SK-N-DZ (cell line): ENCODE measurements around the gene NPHP1. TPM values are rescaled to one million over a fixed set of nuclear protein-coding genes. Genes with fewer than 3 reads are reported as not detected.
A peak's percentile ranks its signal among the peaks of the same experiment; 100 is the strongest.
"Not testable (repeated sequence)": the region's sequence is repeated elsewhere in the genome, so short reads cannot be mapped to it uniquely, and the experiment has no call there.

Experiments used
- DNase-seq: peaks from one replicate; pipeline ENCODE4 v3.0.0-alpha.2; 2015; ENCODE audit warnings: low spot score
- polyA plus RNA-seq, 2 experiments: library from polyadenylated mRNA; depleted of rRNA; stranded (reverse); fragments of >200 nt; gene quantifications; 2 replicates each; pipeline ENCODE4 v1.2.3, GENCODE V29; 2014

NPHP1 gene
- polyA plus RNA-seq (2014; cell fraction: cytosol; rRNA removed): 0.48 and 0.58 TPM in 2 replicates
- 1.7 and 3.1 TPM in 2 replicates for polyA plus RNA-seq (2014; cell fraction: nucleus; rRNA removed)

DNA sequence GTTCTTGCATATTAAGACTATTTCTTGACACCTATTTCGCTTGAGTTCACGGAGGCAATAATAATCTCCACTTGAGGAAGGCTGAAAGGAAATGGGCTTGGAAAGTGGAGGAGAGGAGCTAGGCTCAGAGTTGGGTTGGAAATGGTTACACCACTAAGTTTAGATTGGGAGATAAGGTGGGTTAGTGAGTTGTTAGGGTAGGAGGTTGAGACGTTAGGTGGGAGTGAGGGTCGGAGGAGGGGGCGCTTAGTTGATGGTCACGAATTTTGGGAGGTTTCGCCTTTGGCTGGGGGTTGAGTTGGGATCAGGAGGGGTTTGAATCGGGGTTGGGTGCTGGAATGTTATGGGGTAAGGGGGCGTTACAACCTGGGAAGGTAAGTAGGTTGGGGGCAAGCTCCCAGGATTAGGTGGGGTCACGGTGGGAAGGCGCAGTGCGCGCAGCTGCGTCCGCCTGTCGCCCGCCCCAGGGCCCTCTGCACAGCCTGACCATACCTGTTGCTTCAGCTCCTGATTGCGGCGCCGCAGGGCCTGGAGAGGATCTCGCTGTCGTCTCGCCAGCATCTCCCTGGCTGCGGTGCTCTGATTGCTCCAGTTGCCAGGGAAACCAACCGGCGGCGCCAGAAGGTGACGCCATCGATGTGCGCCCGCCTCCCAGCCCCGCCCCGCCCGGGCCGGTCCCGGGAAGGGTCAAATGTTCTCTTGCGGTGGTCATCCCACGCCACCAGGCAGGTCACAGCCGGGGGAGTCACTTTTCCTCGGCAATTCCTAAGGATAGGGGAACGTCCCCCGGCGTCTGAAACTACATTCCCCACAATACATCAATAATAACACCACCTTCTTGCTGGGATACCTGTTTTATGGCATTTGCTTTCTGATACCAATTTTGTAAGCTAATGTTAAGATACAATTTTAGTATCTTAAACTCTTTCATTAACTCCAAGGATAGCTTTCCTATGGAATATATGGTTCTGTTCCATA lies at the start of gene NPHP1:
TSS of gene NPHP1 (minus strand) at position 606 of the 978 bp plus-strand sequence. CDS start at position 561, 45 bp downstream.
- peak; percentile 86 for DNase-seq

DNA sequence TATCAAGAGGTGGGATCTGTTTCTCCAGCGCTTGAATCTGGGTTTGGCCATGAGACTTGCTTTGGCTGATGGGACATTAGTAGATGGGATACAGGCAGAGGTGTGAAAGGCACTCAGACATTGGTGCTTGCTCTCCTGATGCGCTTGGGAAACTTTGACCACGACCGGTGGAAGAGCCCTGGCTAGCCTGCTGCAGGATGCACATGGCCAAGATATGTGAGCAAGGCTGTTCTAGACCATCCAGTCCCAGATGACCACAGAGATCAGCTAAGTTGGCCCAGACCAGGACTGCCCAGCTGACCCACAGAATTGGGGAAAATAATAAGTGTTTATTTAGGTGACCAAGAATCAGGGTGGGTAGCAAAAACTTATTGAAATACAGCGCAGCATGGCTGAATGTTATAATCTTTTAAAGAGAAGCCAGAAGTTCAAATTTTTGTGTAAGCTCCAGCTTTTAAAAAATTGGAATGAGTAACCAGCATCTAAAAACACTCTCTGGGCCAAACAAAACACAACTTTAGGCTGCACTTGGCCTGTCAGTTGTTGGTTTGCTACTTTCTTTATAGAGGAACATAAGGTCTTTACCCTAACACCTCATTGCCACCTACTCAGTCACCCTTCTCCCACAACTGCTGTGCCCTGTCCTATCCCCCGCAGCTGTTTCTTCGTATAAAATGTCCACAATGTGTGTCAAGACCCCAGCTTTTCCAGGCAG lies 43.4 kb upstream of the NPHP1 start:
- not testable (repeated sequence) for DNase-seq

DNA sequence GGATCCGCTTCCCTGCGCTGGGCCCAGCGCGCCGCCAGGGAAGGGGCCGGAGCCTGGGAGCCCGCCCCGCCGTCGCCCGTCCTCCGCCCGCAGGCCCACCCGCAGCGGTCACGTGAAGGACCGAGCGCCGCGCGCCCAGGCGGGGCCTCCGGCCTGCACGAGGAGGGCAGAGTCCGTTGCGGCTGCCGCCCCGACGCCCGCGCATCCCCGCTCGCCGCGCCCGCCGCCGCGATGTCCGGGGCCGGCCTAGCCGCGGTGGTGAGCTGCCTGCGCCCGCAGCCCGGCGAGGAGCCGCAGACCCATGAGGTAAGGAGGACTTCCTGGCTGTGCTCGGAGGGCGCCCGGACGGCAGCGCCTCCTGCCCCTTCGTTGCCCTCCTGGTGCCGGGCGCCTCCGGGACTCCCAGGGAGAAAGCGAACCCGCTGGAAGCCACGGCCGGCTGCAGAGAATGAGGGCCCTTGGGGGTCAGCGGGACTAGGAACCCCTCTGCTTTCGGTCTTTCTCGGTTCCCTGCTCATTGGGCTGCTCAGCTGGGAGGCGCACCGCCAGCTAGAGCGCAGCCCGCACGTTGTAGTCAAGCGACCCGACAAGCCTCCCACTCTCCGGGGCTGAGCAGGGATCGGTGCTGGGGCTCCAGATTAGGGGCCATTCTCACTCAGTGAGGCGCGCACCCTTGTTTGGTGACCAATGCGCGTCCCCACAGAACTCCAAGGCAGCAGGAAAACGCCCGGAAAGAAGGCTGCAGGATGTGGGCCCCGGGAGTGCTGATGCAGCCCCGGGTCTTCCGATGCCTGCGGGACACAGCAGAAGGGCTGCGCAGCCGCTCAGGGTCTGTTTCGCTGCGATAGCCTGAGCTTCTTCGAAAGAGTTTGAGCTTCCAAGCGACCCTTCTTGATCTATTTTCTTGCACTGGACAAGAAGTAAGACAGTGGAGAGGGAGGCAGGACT lies 40.9 kb upstream of the NPHP1 start:
- DNase-seq: not testable (repeated sequence)

DNA sequence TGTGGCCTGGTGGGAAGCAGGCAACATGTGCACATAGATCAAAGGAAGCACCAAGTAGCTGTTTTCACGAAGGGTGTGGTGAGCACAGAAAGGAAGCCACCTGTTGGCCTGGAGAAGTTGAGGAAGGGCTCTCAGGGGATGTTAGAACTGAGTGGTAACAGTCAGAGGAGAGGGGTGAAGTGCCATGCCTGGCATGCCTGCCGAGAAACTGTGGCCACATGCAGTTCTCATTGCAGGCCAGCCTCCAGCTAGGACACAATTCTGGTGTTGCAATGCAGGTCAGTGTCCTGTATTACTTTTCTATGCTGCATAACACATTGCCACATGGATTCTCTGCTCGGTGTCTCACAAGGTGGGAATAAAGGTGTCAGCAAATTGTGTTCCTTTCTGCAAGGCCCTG lies 38.5 kb upstream of the NPHP1 start:
- not testable (repeated sequence) for DNase-seq

DNA sequence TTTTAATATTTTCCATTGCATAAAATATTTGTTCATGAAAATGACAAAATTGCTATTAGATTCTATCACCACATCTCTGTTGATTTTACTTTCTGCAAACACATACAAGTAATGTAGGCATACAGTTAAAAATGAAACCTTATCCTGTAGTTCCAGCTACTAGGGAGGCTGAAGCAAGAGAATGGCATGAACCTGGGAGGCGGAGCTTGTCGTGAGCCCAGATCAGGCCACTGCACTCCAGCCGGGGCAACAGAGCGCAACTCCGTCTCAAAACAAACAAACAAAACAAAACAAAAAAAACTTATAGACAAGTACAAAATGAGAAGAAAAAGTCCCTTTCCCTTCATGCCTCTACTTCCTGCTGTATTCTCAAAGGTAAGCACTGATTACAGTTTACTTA lies 29.7 kb upstream of the NPHP1 start:
- not testable (repeated sequence) for DNase-seq

DNA sequence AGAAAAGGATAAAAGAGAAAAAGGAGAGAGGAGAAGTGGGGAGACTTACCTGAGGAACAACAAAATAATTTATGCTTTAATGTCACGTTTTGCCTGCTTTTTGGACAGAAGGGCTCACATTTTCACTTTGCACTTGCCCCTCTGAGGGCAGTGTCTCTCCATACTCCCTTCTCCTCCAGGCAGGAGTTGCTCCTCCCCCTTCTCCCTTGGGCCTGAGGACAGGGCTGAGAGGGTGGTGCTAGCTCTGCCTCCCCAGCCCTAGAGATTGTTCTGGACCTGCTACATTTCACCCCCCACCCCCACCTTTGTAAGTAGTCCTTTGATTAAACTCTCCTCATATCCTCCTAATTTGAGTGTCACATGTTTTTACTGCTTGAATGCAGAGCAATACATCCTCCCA lies 25.1 kb upstream of the NPHP1 start:
- DNase-seq: not testable (repeated sequence)

DNA sequence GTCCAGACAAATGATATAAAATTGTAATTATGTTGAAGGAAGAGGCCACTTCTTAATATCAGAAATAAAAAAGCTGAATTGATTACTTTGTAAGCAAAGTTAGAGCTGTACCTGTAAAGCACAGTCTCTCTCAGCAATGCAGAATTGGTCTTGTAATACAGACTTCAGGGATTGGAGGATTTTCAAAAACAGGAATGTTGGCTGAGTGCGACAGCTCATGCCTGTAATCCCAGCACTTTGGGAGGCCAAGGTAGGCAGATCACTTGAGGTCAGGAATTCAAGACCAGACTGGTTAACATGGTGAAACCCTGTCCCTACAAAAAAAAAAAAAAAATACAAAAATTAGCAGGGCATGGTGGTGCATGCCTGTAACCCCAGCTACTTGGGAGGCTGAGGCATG lies 17.8 kb upstream of the NPHP1 start:
- DNase-seq: not testable (repeated sequence)

DNA sequence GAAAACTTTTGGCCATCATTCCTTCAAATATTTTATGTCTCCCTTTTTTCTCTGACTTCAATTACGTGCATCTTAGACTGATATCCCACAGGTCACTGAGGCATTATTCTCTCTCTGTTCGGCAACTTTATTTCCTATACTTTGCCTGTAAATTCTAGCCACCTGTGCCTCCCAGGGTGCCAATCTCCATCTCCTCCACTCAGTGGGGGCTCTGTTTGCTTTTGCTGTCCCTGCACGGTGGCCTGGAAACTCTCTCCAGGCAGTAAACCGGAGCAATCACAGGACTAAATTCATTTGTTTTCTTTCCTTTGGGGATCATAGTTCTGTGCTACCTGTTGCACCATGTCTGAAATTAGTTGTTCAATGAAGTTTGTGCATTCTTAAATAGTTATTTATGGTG lies 17.1 kb upstream of the NPHP1 start:
- DNase-seq: no peak

DNA sequence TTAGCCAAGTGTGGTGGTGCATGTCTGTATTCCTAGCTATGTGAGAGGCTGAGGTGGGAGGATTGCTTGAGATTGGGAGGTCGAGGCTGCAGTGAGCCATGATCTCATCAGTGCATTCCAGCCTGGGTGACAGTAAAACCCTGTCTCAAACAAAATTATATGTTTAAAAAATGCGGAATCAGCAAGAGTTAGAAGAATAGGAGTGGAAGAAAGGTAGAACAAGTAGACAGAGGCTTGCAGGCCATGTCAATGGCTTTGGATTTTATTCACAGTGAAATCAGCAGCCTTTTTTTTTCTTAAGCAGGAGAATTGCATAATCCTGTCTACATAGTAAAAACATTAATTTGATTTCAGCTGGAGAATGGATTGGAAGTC lies 15.4 kb upstream of the NPHP1 start:
- DNase-seq: no peak

DNA sequence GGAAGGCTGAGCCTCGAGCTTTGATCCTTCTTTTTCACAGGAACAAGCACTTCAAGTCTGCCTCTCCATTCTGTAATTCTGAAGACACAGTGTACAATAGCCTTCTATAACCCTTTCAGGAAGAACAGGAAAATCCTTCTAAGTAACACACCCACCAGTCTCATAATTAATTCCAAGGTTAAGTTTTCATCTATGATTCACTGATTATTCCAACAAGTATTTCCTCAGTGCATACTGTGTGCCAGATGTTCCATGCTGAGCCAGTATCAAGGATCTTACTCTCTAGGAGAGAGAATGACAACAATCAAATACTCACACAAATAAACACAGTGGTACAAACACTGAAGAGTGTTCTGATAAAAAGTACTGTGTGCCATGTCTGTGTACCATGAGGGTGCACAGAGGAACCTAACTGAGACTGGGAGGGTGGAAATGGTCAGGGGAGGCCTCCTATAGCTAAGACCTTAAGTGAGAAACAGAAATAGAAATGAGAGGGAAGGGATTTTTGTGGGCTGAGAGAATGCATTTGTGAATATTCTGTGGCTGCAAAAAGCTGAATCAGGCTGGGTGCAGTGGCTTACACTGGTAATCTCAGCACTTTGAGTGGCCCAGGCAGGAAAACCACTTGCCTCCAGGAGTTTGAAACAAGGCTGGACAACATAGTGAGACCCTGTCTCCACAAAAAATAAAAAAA lies 14.8 kb upstream of the NPHP1 start:
- DNase-seq: no peak

DNA sequence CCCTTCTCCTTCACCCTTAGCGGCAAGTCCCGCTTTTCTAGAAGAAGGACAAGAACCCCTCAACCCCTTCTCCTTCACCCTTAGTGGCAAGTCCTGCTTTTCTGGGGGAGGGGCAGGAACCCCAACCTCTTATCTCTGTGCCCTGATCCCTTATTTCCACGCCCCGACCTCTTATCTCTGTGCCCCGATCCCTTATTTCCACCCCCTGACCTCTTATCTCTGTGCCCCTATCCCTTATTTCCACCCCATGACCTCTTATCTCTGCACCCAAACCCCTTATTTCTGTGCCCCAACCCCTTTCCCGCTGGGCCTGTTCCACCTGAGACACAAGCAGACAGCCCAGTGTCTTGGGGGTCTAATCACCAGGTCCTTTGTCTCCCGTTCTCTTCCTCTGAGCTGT lies 14.1 kb upstream of the NPHP1 start:
- DNase-seq: not testable (repeated sequence)

DNA sequence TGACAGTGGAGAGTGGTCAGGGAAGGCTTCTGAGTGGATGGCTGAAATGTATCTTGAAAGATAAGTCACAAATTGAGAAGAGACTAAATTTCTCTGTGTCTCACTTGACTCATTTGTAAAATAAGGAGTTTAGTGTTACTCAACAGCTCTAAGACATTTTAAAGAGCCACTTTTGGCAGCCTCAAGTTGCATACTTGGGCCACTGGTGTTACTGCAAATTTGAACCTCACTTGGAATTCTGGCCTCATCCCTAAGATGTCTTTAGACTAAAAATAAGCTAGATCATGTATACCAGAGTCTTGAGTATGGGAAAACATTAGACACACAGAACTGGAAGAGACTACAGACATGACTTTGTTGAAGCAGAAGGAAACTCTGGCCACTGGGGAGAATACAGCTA lies 12.0 kb upstream of the NPHP1 start:
- no peak for DNase-seq

DNA sequence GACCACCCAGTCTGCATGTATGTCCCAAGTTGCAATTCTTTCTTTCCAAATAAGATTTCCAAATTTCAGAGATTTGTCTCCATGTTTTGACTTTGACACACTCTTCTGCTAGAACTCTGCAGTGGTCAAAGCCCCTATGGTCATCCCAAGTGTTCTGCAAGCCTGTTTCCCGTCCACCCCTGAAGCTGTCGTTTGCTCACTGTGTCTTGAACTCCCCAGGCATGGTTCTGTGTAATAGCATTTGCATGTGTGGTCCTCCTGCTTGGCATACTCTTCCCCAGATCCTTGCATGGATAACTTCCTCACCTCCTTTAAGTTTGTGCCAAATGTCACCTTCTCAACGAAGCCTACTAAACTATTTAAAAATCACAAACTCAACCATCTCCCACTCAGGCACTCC lies 11.4 kb upstream of the NPHP1 start:
- DNase-seq: no peak

DNA sequence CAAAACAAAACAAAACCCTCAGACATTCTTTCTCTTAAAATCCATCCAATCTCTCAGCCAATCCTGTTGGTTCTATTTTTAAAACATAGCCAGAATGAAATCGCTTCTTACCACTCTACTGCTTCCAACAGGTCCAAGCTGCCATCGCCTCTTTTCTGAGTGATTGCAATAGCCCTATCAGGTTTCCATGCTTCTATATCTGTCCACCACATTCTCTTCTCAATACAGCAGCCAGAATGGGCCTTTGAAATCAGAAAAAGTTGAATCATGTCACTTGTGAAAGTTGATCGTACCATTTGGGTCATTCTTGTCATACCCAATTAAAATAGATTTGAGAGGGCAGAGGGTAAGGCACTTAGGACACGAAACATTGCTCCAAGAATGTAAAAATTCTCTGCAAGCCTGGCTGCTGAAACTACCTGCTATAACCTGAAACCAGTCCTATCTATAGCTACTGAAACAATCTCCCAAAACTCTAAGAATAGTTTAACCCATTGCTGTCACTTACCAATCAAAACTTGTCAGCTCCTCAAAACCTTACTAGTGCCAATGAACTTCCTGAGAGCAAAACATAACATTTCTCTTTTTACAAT lies 10.8 kb upstream of the NPHP1 start:
- no peak for DNase-seq

DNA sequence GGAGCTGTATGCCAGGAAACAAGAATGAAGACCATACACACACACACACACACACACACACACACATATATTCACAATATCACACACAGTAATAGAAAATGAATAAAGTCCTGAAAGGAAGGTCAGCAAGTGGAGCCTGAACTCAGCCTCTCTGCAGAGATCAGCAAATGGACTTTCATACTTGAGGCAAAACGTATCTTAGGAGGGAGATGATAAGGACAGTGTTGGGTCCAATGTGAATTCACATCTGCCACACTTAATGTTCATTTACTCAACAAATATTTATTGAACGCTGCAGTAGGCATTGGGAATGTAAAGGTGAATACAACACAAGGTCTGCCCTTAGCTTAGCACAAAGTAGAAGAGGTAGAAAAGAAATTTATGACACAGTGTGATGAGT lies 10.3 kb upstream of the NPHP1 start:
- DNase-seq: no peak

DNA sequence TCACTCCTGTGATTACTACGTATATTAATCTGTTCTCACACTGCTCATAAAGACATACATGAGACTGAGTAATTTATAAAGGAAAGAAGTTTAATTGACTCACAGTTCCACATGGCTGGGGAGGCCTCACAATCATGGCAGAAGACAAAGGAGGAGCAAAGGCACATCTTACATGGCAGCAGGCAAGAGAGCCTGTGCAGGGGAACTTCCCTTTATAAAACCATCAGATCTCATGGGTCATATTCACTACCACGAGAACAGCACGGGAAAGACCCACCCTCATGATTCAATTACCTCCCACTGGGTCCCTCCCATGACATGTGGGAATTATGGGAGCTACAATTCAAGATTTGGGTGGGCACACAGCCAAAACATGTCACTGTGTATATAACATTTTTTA lies 8.7 kb upstream of the NPHP1 start:
- DNase-seq: not testable (repeated sequence)

DNA sequence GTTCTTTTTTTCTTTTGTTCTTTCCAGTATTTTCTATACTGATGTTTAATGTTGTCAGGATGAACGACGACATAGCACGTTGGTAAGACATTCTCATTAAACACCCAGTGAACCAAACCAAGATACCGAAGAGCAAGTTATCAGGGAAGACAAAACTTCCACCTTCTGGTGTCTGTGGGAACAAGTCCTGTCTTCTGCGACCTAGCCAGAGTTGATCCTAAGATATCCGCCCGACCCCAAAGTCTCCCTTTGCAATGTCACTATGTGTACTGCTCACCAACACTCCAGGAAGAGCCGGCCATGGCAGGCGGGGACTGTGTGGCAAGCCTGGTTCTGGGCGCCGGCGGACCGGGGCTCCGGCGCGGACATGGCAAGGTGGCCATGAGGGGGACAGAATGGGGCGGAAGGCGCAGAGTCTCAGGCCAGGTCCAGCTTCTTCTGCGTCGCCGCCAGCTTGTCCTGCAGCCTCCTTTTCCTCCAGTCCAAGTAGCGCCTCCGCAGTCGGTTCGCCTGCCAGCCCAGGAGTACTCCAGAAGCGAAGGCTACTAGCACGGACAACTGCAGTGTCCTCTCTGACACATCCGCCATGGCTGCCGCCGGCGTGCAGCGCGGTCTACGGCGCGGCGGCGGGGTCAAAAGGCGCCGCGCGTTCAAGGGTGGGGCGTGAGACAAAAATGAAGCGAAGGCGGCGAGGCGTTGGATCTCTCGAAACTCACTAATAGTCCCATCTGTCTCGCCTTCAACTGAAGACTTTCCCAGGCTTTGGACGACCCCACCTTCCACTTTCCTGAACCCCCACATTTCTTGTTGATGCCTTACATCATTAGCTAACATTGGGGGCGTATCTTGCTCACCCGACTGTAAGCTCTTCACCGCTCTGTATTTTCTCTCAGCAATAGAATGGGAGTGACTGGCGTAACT lies 7.4 kb upstream of the NPHP1 start, which contains the start of gene MTLN:
TSS of gene MTLN (minus strand) at position 610 of the 921 bp plus-strand sequence. CDS start at position 588, 22 bp downstream.
- DNase-seq: peak; percentile 64

DNA sequence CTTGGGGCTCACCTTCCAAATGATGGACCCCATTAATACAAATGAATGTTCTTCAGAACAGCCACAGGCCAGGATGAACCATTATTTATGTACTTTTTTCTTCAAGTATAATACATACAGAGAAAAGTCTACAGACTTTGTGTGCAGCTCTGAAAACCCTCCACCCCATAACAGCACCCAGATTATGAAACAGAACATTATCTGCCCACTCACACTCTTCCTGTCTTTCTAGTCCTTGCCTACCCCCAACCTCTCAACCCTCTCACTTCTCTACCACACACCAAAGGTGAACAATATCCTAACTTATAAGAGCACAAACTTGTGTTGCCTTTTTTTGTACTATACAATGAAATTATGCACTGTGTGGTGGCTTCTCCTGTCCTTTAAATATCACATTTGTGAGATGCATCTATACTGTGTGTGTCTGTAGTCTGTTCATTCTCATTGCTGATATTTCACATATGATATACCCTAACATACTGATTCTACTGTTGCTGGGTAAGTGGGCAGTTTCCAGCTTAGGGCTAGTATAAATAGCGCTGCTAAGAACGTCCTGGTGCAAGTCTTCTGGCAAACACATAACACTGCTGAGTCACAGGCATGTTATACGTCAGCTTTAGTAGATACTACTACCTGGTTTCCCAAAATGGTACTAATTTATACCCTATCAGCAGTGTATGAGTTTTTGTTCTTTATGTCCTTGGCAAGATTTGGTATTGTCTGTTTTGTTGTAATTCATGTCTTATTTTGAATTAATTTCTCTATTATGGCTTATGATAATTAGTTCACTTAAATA lies 1.0 kb upstream of the NPHP1 start:
- DNase-seq: no peak
